Stimulated activated CD4-positive, alpha-beta T cell treated with anti-CD3 and anti-CD28 coated beads, TNF-alpha, amount 100 ng/mL, for 1 hour (primary cell): Measurements from ENCODE around the gene GARIN5A.

Experiments used
- DNase-seq, 3 donors: peaks; one replicate each; pipeline ENCODE4 v3.0.0-alpha.2; 2020; ENCODE audit warnings: low read depth in 3 of 3, low spot score in 1 of 3

GARIN5A gene

GRCh38 chr19:50476224-50476906 is at the start of gene GARIN5A, which contains the start of gene EMC10:
Gene GARIN5A, minus strand, starts transcription at chr19:50476848. Its CDS starts 460 bp downstream, at chr19:50476388.
Gene EMC10, plus strand, starts transcription at chr19:50476507. Its CDS starts 38 bp downstream, at chr19:50476545.
- peak; percentile 76 to 88 (median 82) for DNase-seq

- DNase-seq: no peak
Observed at GRCh38 chr19:50522881-50523280, 46.2 kb upstream of the GARIN5A start.

GRCh38 chr19:50520822-50521465 is 44.3 kb upstream of the GARIN5A start:
- no peak for DNase-seq

- no peak for DNase-seq
Observed at GRCh38 chr19:50519006-50519575, 42.4 kb upstream of the GARIN5A start.

- DNase-seq: no peak
Observed at GRCh38 chr19:50518091-50519005, 41.7 kb upstream of the GARIN5A start.

- DNase-seq: no peak
Observed at GRCh38 chr19:50517704-50518075, 41.0 kb upstream of the GARIN5A start.

- no peak for DNase-seq
Observed at GRCh38 chr19:50516964-50517703, 40.5 kb upstream of the GARIN5A start.

GRCh38 chr19:50516456-50516855 is 39.8 kb upstream of the GARIN5A start:
- no peak for DNase-seq

- no peak for DNase-seq
Observed at GRCh38 chr19:50515168-50515561, 38.5 kb upstream of the GARIN5A start.

GRCh38 chr19:50514346-50515167 is 37.9 kb upstream of the GARIN5A start:
- DNase-seq: no peak

GRCh38 chr19:50513746-50514345 is 37.2 kb upstream of the GARIN5A start, which contains the start of gene ASPDH:
Gene ASPDH, minus strand, starts transcription at chr19:50513913. Its CDS starts 90 bp downstream, at chr19:50513823.
- DNase-seq: no peak

- DNase-seq: no peak
Observed at GRCh38 chr19:50512999-50513745, 36.5 kb upstream of the GARIN5A start.

GRCh38 chr19:50512112-50512998 is 35.7 kb upstream of the GARIN5A start:
- no peak for DNase-seq

GRCh38 chr19:50511069-50511822 is 34.6 kb upstream of the GARIN5A start, which contains the start of gene JOSD2:
Gene JOSD2, minus strand, starts transcription at chr19:50511191. Its CDS starts 760 bp downstream, at chr19:50510431.
- peak; percentile 89 to 94 (median 93) for DNase-seq

GRCh38 chr19:50510700-50511068 is 34.0 kb upstream of the GARIN5A start:
- DNase-seq: no peak

GRCh38 chr19:50510121-50510670 is 33.5 kb upstream of the GARIN5A start:
- DNase-seq: no peak
